Muscle layer of colon (tissue), 2 donors: Measurements from ENCODE around the gene ELAPOR1.

Source experiments
- H3K27ac ChIP-seq: one replicate; pipeline ENCODE4 v1.7.0; 2013; ENCODE audit warnings: low read depth, mild to moderate bottlenecking, low read length, moderate library complexity
- H3K27me3 ChIP-seq, 2 donors: one replicate each; pipeline ENCODE4 v1.7.0; 2013; ENCODE audit warnings: low read length in 2 of 2, mild to moderate bottlenecking in 2 of 2; ENCODE audit not compliant: insufficient read depth in 2 of 2, control insufficient read depth in 1 of 2
- H3K36me3 ChIP-seq: one replicate; pipeline ENCODE4 v1.7.0; 2013; ENCODE audit warnings: mild to moderate bottlenecking, low read length; ENCODE audit not compliant: insufficient read depth
- H3K4me1 ChIP-seq: one replicate; pipeline ENCODE4 v1.7.0; 2013; ENCODE audit warnings: mild to moderate bottlenecking, low read length; ENCODE audit not compliant: insufficient read depth
- H3K4me3 ChIP-seq, 2 donors: one replicate each; pipeline ENCODE4 v1.7.0; 2013; ENCODE audit warnings: low read length in 2 of 2, low read depth in 1 of 2, mild to moderate bottlenecking in 1 of 2, moderate library complexity in 1 of 2
- H3K9ac ChIP-seq: one replicate; pipeline ENCODE4 v1.7.0; 2013; ENCODE audit warnings: low read length
- H3K9me3 ChIP-seq: one replicate; pipeline ENCODE4 v1.7.0; 2013; ENCODE audit warnings: mild to moderate bottlenecking, low read length
- donor health status: abdominal sarcoma.
- donor health status: Adenocarcinoma of cecum.

Gene ELAPOR1

GRCh38 chr1:109084563-109085517, 29.1 kb upstream of the ELAPOR1 start:
- no peaks in the 10 kb centered on the region for H3K9me3 ChIP-seq
- H3K27ac ChIP-seq, result no peak overlapping the region
- no peaks in the 10 kb centered on the region for H3K36me3 ChIP-seq
- no peak overlapping the region for H3K9ac ChIP-seq
- no peak overlapping the region for H3K4me3 ChIP-seq
- peaks cover 11% of the 10 kb centered on the region for H3K4me1 ChIP-seq
- H3K27me3 ChIP-seq, result no peaks in the 10 kb centered on the region

- no peaks in the 10 kb centered on the region for H3K27me3 ChIP-seq
- no peaks in the 10 kb centered on the region for H3K9me3 ChIP-seq
- no peak overlapping the region for H3K27ac ChIP-seq
- peak overlapping the region; percentile 91 for H3K4me3 ChIP-seq
- peaks cover 32% of the 10 kb centered on the region for H3K4me1 ChIP-seq
- peaks cover 2% of the 10 kb centered on the region for H3K36me3 ChIP-seq
- H3K9ac ChIP-seq, result no peak overlapping the region
Measured at GRCh38 chr1:109089242-109090015, 24.5 kb upstream of the ELAPOR1 start.

DNA sequence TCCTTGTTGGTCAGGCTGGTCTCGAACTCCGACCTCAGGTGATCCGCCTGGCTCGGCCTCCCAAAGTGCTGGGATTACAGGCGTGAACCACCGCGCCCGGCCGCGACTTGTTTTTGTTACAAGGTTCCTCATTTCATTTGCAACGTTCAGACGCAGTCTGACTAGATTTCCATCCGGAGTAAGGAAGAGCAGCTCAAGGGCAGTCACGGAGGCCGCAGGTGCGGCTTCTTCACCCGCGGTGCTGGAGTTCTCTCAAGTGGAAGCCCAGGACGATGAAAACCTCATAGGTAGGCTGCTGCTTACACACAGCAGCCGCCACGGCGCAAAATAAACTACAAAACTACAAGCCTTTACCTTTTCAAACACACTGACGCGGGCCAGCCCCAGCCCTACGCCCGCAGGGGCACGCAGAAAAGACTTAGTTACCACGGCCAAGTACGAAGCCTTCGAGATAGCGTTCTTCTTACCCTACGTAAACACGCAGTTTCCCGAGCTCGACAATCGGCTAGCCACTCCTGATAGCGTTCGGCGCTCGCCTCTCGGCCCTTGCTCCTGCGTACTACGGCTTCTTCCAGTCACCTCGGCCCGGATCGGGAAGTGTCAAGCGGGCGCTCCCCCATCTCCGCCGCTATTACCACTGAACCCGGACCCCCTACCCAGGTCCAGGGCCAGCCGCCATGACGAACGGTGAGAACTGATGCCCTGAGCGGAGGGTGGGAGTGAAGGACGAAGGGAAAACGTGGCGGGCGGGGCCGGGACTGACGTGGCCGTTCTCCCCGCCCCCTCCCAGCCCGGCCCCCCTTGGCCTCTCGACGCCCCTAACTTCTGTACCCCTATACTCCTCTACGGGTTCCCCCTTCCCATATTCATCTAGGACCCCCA, 23.5 kb upstream of the ELAPOR1 start, which contains the start of gene TMEM167B:
Gene TMEM167B, plus strand, starts transcription at position 569 of the 882 bp plus-strand sequence. Its CDS starts 109 bp downstream, at position 678.
- H3K27me3 ChIP-seq, result no peaks in the 10 kb centered on the region
- H3K9me3 ChIP-seq, result no peaks in the 10 kb centered on the region
- H3K27ac ChIP-seq, result peak within 1 kb of the TSS; percentile 99
- peaks cover 12% of the 10 kb centered on the region for H3K36me3 ChIP-seq
- H3K4me1 ChIP-seq, result peaks cover 39% of the 10 kb centered on the region
- peak within 1 kb of the TSS; percentile 91 for H3K4me3 ChIP-seq
- peak within 1 kb of the TSS; percentile 98 for H3K9ac ChIP-seq

DNA sequence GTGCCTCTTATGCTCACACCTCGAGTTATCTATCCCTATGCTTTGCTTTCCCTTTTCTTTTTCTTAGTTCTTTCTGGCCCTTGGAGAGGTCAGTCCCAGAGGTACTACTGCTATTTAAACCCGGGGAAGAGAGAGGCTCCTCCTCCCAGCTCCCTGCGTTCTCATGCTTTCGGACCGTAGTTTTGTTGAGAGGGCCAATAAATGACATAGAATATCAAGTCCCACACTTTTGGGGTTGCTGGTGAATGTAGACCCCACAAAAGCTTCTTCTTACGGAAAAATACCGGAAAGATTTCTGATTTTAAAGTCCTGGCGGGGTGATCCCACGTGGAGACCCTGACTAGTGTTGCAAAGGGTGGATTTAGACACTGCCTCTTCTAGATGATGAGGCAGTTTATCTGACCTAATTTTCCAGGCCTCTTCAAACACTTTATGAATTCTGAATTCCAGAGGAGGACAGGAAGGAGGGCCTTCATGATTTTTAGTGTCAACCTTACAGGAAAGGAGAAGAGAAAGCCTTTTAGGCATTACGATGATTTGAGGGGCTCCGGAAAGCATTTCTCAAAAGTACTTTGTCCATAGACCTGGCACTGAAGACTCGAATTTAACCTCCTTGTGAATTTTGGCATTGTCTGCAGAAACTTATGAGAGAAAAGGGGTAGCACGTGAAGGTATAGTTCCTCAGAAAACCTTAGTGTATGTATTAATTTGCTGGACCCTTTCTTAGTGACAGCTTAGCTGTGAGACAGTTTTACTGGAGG, 22.7 kb upstream of the ELAPOR1 start:
- peaks cover 20% of the 10 kb centered on the region for H3K36me3 ChIP-seq
- peaks cover 39% of the 10 kb centered on the region for H3K4me1 ChIP-seq

DNA sequence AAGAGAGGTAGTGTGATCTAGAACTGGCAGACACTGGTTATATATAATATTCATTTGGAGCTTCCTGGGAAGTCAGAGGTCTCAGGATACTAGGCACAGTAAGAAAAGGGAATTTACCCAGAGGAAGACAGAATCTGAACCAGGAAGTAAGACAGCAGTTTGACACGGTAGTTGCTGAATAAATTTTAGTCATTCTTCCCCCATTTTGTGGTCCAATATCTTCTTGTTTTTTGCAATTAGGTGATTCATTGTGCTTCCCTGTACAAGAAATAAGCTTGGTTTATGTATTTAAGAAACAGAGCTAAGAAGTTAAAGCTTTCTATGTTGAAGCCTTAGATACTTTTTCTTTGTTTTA, 22.1 kb upstream of the ELAPOR1 start:
- H3K27me3 ChIP-seq, result no peaks in the 10 kb centered on the region
- H3K9me3 ChIP-seq, result no peaks in the 10 kb centered on the region
- H3K36me3 ChIP-seq, result peaks cover 24% of the 10 kb centered on the region
- H3K4me1 ChIP-seq, result peaks cover 39% of the 10 kb centered on the region
- H3K27ac ChIP-seq, result peak overlapping the region; percentile 99
- H3K4me3 ChIP-seq, result peak overlapping the region; percentile 91
- peak overlapping the region; percentile 98 for H3K9ac ChIP-seq

More for the DNA sequence above, 22.7 kb upstream of the ELAPOR1 start:
- Histone ChIP-seq H3K27me3 (no peaks in the 10 kb centered on the region), H3K9ac (peak overlapping the region; percentile 98), H3K27ac (peak overlapping the region; percentile 99), H3K9me3 (no peaks in the 10 kb centered on the region), H3K4me3 (peak overlapping the region; percentile 91)

- Histone ChIP-seq H3K27ac (peak overlapping the region; percentile 78), H3K27me3 (no peaks in the 10 kb centered on the region), H3K36me3 (peaks cover 24% of the 10 kb centered on the region), H3K9ac (peak overlapping the region; percentile 69), H3K4me1 (peaks cover 33% of the 10 kb centered on the region), H3K9me3 (no peaks in the 10 kb centered on the region), H3K4me3 (no peak overlapping the region)
Measured at GRCh38 chr1:109094377-109094803, 19.5 kb upstream of the ELAPOR1 start.

DNA sequence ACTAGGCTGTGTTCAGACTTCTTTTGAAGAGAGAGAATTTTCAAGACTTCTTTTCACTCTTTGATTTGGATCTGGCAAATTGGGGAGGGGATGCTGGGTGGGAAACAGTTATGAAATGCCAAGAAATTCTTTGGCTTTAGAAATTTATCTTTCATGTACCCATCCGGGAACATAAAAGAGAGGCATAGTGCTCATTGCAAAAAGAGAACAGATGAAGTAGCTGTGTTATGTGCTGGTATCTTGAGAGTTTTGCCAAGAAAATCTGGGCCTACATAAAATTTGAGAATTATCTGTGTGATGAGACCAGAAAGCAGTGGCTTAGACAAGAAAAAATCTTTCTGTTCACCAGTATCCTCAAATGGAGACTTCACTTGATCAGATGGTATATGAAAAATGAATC, 19.0 kb upstream of the ELAPOR1 start:
- H3K27ac ChIP-seq, result peak overlapping the region; percentile 78
- H3K9me3 ChIP-seq, result no peaks in the 10 kb centered on the region
- H3K4me1 ChIP-seq, result peaks cover 28% of the 10 kb centered on the region
- peak overlapping the region; percentile 69 for H3K9ac ChIP-seq
- H3K4me3 ChIP-seq, result no peak overlapping the region
- H3K36me3 ChIP-seq, result peaks cover 24% of the 10 kb centered on the region
- no peaks in the 10 kb centered on the region for H3K27me3 ChIP-seq

DNA sequence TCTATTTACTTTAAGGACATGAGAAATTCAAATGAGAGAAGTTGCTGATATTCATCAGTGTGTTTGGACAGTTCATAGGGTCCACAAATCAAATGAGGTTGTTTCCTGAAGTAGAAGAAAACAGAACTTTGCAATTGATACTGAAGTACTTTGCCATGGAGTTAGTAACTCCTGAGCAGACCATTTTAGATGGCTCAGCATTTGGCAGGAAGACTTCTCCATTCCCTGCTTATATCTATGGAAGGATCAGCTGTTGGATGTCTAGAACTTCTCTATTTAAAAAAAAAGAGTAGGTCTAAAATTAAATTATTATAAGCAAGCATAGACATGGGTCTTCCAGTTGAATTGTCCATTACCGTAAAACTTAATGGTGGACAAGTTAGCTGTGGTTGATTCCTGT, 18.3 kb upstream of the ELAPOR1 start:
- H3K27ac ChIP-seq, result no peak overlapping the region
- peaks cover 24% of the 10 kb centered on the region for H3K36me3 ChIP-seq
- H3K4me3 ChIP-seq, result no peak overlapping the region
- H3K4me1 ChIP-seq, result peaks cover 28% of the 10 kb centered on the region
- H3K9ac ChIP-seq, result no peak overlapping the region
- H3K27me3 ChIP-seq, result no peaks in the 10 kb centered on the region
- H3K9me3 ChIP-seq, result no peaks in the 10 kb centered on the region

GRCh38 chr1:109096120-109096519, 17.8 kb upstream of the ELAPOR1 start:
- Histone ChIP-seq H3K36me3 (peaks cover 24% of the 10 kb centered on the region), H3K4me1 (peaks cover 28% of the 10 kb centered on the region), H3K4me3 (no peak overlapping the region), H3K9ac (no peak overlapping the region), H3K27me3 (no peaks in the 10 kb centered on the region), H3K27ac (no peak overlapping the region), H3K9me3 (no peaks in the 10 kb centered on the region)

GRCh38 chr1:109099938-109100773, 13.8 kb upstream of the ELAPOR1 start:
- H3K4me1 ChIP-seq, result no peaks in the 10 kb centered on the region
- peaks cover 14% of the 10 kb centered on the region for H3K36me3 ChIP-seq
- peak overlapping the region; percentile 63 to 77 for H3K4me3 ChIP-seq
- H3K9ac ChIP-seq, result peak overlapping the region; percentile 80
- H3K27me3 ChIP-seq, result no peaks in the 10 kb centered on the region
- no peaks in the 10 kb centered on the region for H3K9me3 ChIP-seq
- H3K27ac ChIP-seq, result peak overlapping the region; percentile 89
